Peyer's patch (tissue), 4 donors: ENCODE results near the gene JPT1.

Source experiments
- POLR2A ChIP-seq, 2 donors: fragments of 450-650 bp; IDR thresholded peaks; one replicate each; pipeline ENCODE4 v1.5.1; 2017; ENCODE audit warnings: antibody characterized with exemption in 2 of 2, mild to moderate bottlenecking in 2 of 2, moderate library complexity in 2 of 2
- TF ChIP-seq, protein P1 (sequence below), 6 experiments: fragments of 450-650 bp in 4 of 6; fragments of 200-600 bp in 2 of 6; sonication (generic) in 1 of 6; IDR thresholded peaks; one replicate each; pipeline ENCODE4 v1.5.1; 2017 to 2019; ENCODE audit warnings: antibody characterized with exemption in 6 of 6, mild to moderate bottlenecking in 3 of 6, moderate library complexity in 1 of 6

- TF ChIP-seq, protein P1, sequence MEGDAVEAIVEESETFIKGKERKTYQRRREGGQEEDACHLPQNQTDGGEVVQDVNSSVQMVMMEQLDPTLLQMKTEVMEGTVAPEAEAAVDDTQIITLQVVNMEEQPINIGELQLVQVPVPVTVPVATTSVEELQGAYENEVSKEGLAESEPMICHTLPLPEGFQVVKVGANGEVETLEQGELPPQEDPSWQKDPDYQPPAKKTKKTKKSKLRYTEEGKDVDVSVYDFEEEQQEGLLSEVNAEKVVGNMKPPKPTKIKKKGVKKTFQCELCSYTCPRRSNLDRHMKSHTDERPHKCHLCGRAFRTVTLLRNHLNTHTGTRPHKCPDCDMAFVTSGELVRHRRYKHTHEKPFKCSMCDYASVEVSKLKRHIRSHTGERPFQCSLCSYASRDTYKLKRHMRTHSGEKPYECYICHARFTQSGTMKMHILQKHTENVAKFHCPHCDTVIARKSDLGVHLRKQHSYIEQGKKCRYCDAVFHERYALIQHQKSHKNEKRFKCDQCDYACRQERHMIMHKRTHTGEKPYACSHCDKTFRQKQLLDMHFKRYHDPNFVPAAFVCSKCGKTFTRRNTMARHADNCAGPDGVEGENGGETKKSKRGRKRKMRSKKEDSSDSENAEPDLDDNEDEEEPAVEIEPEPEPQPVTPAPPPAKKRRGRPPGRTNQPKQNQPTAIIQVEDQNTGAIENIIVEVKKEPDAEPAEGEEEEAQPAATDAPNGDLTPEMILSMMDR (IDR thresholded peaks at IDR 0.05), result no peak
- TF ChIP-seq POLR2A (IDR thresholded peaks at IDR 0.05), result no peak
Measured at GRCh38 chr17:75099881-75100595, 54.3 kb downstream of the JPT1 start.
